Fibroblast of lung (primary cell): Measurements from ENCODE around the gene RFX8.

Source experiments
- CTCF ChIP-seq, 2 donors: IDR thresholded peaks in 1 of 2; conservative IDR thresholded peaks in 1 of 2; 1 replicate in 1 of 2; 2 replicates in 1 of 2; pipeline ENCODE4 v1.5.1; 2011 to 2012; ENCODE audit warnings: low read length in 2 of 2, control low read depth in 1 of 2, inconsistent platforms in 1 of 2, low read depth in 1 of 2, mild to moderate bottlenecking in 1 of 2
- EZH2 ChIP-seq: IDR thresholded peaks from 2 replicates; pipeline ENCODE4 v1.5.1; 2012; ENCODE audit warnings: low read length, control low read depth, mild to moderate bottlenecking; ENCODE audit errors: missing control alignments

DNA sequence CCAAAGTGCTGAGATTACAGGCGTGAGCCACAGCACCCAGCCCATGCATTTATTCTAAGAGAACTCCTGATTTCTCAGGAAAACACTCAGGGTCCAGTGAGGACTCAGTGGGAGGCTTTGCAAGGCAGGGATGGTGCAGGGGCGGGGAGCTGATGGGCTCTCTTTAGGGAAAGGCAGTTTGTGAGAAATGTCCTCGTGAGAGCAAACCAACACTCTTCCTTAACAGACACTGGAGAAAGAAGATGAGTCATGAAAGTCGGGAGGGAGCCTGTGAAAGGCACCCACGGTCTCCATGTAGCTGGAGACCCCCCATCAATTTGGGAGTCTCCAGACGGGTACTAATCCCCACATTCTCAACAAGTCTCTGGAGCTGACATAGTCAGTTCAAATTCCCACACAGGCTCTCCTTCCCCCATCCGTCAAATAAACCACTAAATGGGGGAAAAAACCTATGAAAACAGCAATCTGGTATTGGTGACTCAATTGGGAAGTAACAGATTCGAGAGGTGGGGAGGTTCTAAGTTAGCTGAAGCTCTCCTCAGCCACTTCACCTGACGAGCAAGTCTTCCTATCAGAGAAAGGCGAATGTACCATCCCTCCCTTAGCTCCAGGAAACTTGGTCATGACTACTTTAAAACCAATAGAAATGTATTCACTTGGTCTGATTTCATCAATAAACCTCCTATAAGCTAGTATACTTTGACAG lies 76.6 kb downstream of the RFX8 start:
- TF ChIP-seq CTCF (conservative IDR thresholded peaks at IDR 0.05 in 1 of 2, IDR thresholded peaks at IDR 0.05 in 1 of 2; ENCODE audit: low read depth in 1 of 2, low read length in 2 of 2) (no peak), EZH2 (no peak)
